Superior temporal gyrus (tissue), 1 donor: ENCODE results near the gene LRP1.

Experiments used
- DNase-seq: peaks from one replicate; pipeline ENCODE4 v3.0.0-alpha.2; 2016; ENCODE audit errors: extremely low spot score

Gene LRP1

GRCh38 chr12:57094208-57095160, 33.8 kb upstream of the LRP1 start:
- DNase-seq: no peak

- DNase-seq: no peak
Observed at GRCh38 chr12:57095440-57095839, 32.8 kb upstream of the LRP1 start.

- DNase-seq: no peak
Observed at GRCh38 chr12:57096099-57096572, 32.1 kb upstream of the LRP1 start.

- DNase-seq: no peak
Observed at GRCh38 chr12:57096748-57097553, 31.3 kb upstream of the LRP1 start.

GRCh38 chr12:57097554-57097835, 30.8 kb upstream of the LRP1 start:
- DNase-seq: no peak

GRCh38 chr12:57098546-57098945, 29.7 kb upstream of the LRP1 start:
- no peak for DNase-seq

- no peak for DNase-seq
Observed at GRCh38 chr12:57099047-57099714, 29.1 kb upstream of the LRP1 start.

GRCh38 chr12:57099766-57100165, 28.5 kb upstream of the LRP1 start:
- no peak for DNase-seq

GRCh38 chr12:57101892-57102695, 26.2 kb upstream of the LRP1 start:
- DNase-seq: no peak

GRCh38 chr12:57103856-57104255, 24.4 kb upstream of the LRP1 start:
- no peak for DNase-seq

GRCh38 chr12:57104292-57104910, 23.9 kb upstream of the LRP1 start:
- no peak for DNase-seq

GRCh38 chr12:57105011-57105753, 23.1 kb upstream of the LRP1 start:
- DNase-seq: no peak

GRCh38 chr12:57106021-57106708, 22.1 kb upstream of the LRP1 start:
- DNase-seq: no peak

GRCh38 chr12:57107456-57108155, 20.7 kb upstream of the LRP1 start:
- no peak for DNase-seq

- DNase-seq: no peak
Observed at GRCh38 chr12:57109207-57110103, 18.8 kb upstream of the LRP1 start.

GRCh38 chr12:57110104-57111030, 17.9 kb upstream of the LRP1 start:
- DNase-seq: no peak
